ENCODE data around the gene C2orf81.

DNA sequence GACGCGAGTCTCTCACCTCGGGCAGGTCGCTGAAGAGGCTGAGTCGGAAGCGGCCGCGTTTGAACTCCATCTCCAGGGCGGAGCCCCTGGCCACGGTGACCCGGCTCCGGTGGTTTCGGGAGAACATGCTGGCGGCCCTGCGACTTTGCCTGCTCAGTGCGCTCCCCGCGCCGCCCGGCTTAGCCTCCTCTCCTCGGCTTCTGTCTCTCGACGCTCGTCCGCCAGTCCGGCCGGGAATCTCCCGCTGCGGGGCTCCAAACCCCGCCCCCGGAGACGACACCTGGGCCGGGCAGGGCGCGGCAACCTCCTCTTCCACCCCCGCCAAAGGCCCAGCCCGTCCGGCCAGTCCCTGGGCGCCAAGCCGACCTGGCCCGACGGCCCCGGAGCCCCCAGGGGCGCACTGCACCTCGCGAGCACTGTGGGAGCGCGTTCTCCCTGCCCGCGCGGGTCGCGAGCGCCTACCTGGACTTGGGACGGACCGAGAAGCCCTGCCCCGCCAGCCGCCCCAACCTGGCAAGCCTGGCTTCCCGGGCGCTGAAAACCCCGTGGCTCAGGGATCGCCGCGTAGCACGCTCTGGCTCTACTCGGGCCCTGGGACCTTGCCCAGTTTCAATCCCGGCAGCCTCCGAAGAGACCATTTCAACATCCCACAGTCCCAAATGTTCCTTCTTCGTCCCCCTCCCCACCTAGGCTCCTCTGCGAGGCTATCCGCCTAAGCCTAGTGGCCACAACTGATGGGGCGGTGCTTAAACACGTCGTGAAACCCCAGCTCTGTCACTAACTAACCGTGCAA is 20.5 kb upstream of the C2orf81 start, which contains the start of gene RTKN:
- TF ChIP-seq, protein P1, sequence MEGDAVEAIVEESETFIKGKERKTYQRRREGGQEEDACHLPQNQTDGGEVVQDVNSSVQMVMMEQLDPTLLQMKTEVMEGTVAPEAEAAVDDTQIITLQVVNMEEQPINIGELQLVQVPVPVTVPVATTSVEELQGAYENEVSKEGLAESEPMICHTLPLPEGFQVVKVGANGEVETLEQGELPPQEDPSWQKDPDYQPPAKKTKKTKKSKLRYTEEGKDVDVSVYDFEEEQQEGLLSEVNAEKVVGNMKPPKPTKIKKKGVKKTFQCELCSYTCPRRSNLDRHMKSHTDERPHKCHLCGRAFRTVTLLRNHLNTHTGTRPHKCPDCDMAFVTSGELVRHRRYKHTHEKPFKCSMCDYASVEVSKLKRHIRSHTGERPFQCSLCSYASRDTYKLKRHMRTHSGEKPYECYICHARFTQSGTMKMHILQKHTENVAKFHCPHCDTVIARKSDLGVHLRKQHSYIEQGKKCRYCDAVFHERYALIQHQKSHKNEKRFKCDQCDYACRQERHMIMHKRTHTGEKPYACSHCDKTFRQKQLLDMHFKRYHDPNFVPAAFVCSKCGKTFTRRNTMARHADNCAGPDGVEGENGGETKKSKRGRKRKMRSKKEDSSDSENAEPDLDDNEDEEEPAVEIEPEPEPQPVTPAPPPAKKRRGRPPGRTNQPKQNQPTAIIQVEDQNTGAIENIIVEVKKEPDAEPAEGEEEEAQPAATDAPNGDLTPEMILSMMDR (conservative IDR thresholded peaks at IDR 0.05) = no peak; the same call in 1 of the 2 replicates
- peak; percentile 26; the same call in 1 of the 2 replicates for TF ChIP-seq ZFX (IDR thresholded peaks at IDR 0.05)

Data from C4-2B (cell line).